NT2/D1 (cell line): ENCODE measurements around the gene MS4A8.

Experiments
- DNase-seq: peaks from one replicate; pipeline ENCODE4 v3.0.0-alpha.2; 2011; ENCODE audit warnings: low read depth, low spot score
- H3K27me3 ChIP-seq: 2 replicates; pipeline ENCODE4 v1.6.0; 2011; ENCODE audit warnings: mild to moderate bottlenecking; ENCODE audit not compliant: insufficient read length, insufficient read depth
- H3K36me3 ChIP-seq: 2 replicates; pipeline ENCODE4 v1.6.1; 2011; ENCODE audit warnings: mild to moderate bottlenecking, low read length, mixed read lengths; ENCODE audit not compliant: insufficient read depth, insufficient read length
- H3K4me1 ChIP-seq: 2 replicates; pipeline ENCODE4 v1.5.1; 2011; ENCODE audit not compliant: insufficient read depth, insufficient read length
- H3K4me3 ChIP-seq: 2 replicates; pipeline ENCODE4 v1.5.1; 2011; ENCODE audit warnings: low read depth; ENCODE audit not compliant: insufficient read length
- H3K9ac ChIP-seq: 2 replicates; pipeline ENCODE4 v1.6.0; 2011; ENCODE audit warnings: low read depth; ENCODE audit not compliant: insufficient read length
- H3K9me3 ChIP-seq: 2 replicates; pipeline ENCODE4 v1.5.1; 2011; ENCODE audit warnings: mild to moderate bottlenecking, low read length; ENCODE audit not compliant: insufficient read depth
- SUZ12 ChIP-seq: IDR thresholded peaks from 2 replicates; pipeline ENCODE4 v1.6.1; 2011; ENCODE audit not compliant: insufficient read length, insufficient read depth; ENCODE audit errors: extremely low read depth
- YY1 ChIP-seq: IDR thresholded peaks from 2 replicates; pipeline ENCODE4 v1.6.1; 2011; ENCODE audit not compliant: insufficient read length, insufficient read depth
- ZNF274 ChIP-seq: IDR thresholded peaks from 2 replicates; pipeline ENCODE4 v1.6.1; 2011; ENCODE audit warnings: mild to moderate bottlenecking, low read depth, low read length

The MS4A8 gene

DNA sequence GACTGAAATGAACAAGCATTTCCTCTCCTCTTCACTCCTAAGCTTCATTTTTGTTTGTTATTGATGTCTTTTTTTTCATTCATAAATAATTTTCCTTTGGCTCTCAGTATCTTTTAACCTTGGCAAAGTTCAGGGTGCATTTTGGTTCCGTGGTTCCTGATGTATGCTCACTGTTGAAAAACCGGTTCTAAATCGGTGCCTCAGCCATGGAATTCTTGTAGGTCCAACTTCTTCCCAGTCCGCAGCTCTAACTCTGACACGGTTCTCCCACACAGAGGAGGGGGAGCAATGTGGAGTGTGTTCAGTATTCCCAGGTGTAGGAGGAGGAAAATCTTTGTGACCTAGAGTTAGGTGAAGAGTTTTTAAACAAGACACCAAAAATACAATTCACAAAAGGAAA lies 44.7 kb downstream of the MS4A8 start:
- no peak for DNase-seq
- H3K27me3 ChIP-seq, result no peaks in the 10 kb centered on the region
- TF ChIP-seq ZNF274 (no peak), YY1 (no peak), SUZ12 (no peak)
- 0 out of 2 replicates have a peak, but pooled peaks cover 5% of the 10 kb centered on the region for H3K9me3 ChIP-seq
- no peaks in the 10 kb centered on the region for H3K36me3 ChIP-seq
- H3K9ac ChIP-seq, result no peak overlapping the region
- no peak overlapping the region for H3K4me3 ChIP-seq
- H3K4me1 ChIP-seq, result no peaks in the 10 kb centered on the region

DNA sequence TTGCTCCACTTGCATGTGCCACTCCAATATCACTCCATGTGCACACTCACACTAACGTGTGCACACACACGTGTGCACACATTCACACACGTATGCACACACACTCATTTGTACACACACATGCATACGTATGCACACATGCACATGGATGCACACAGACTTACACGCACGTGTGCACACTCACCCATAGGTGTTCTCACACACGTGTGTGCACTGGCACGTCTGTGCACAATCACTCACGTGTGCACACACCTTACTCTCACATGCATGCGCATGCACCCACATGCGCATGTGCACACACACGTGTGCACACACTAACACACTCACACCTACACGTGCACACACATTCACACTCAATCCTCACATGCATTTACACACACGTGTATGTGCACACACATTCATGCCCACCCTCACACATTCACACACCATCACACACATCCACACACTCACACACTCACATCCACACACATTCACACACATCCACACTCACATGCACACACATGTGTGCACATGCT lies 48.0 kb downstream of the MS4A8 start:
- Histone ChIP-seq H3K9ac (no peak overlapping the region), H3K36me3 (no peaks in the 10 kb centered on the region), H3K27me3 (no peaks in the 10 kb centered on the region), H3K9me3 (no peaks in the 10 kb centered on the region), H3K4me1 (no peaks in the 10 kb centered on the region), H3K4me3 (no peak overlapping the region)
- TF ChIP-seq YY1 (no peak), ZNF274 (no peak), SUZ12 (no peak)
- no peak for DNase-seq

DNA sequence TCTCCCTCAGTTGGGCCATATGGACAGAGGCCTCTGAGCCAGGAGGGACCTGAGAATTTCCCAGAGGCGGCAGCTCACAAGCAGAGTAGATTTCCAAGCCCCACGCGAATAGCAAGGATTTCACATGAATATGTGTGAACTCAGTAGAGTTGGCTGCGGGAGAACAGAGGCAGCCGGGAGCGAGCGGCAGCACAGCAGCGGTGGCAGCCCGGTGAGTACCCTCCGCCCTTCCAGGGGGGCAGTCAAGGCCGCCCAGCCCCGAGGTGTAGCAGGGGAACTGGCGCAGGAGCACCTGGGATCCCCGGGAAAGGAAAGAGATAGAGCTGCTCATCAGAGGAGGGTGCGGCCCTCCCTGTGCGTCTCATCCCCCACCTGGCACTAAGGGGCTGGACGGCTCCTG lies 48.8 kb downstream of the MS4A8 start:
- H3K4me1 ChIP-seq, result no peaks in the 10 kb centered on the region
- no peak for DNase-seq
- no peaks in the 10 kb centered on the region for H3K36me3 ChIP-seq
- H3K9me3 ChIP-seq, result no peaks in the 10 kb centered on the region
- TF ChIP-seq YY1 (no peak), SUZ12 (no peak), ZNF274 (no peak)
- H3K9ac ChIP-seq, result no peak overlapping the region
- no peak overlapping the region for H3K4me3 ChIP-seq
- no peaks in the 10 kb centered on the region for H3K27me3 ChIP-seq

DNA sequence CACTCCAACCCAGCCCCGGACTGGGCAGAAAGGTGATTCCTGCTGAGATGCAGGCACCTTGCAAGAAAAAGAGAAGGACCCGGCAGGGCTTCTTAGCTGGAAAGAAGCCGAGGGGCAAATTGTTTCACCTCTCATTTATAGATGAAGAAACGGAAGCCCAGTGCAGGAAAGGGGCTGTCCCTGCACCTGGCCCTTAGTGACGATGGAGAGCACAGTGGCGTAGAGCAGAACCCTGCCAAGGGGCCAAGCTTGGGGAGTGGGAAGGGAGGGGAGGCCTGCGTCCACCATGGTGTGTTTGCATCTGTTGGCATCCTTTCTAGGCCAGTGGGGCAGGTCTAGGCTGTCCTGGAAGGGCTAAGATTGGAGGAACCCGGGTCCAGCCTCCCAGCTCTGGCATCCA lies 49.4 kb downstream of the MS4A8 start:
- no peaks in the 10 kb centered on the region for H3K9me3 ChIP-seq
- no peak for DNase-seq
- no peak for TF ChIP-seq SUZ12
- no peak for TF ChIP-seq ZNF274
- TF ChIP-seq YY1, result no peak
- no peak overlapping the region for H3K9ac ChIP-seq
- H3K27me3 ChIP-seq, result no peaks in the 10 kb centered on the region
- no peaks in the 10 kb centered on the region for H3K4me1 ChIP-seq
- H3K4me3 ChIP-seq, result no peak overlapping the region
- no peaks in the 10 kb centered on the region for H3K36me3 ChIP-seq

DNA sequence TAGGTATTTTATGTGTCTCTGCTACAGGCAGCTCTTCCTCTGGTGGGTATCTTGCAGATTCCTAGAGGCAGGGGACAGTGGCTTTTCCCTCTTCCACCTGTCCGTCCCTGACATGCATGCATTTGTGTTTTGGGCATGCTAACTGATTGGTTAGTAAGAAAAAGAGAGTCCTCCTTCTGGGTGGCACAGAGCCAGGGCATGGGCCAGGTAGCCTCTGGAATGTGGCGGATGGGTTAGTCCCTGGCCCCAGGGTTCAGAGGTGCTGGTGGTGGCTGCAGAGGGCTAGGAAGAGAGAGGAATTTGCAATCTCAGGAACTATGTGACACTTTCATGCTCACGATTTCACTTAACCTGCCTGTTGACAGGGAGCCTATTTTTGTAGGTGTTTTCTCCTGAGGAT lies 51.5 kb downstream of the MS4A8 start:
- H3K4me3 ChIP-seq, result no peak overlapping the region
- DNase-seq, result no peak
- no peaks in the 10 kb centered on the region for H3K27me3 ChIP-seq
- no peak overlapping the region for H3K9ac ChIP-seq
- H3K4me1 ChIP-seq, result no peaks in the 10 kb centered on the region
- TF ChIP-seq YY1 (no peak), ZNF274 (no peak), SUZ12 (no peak)
- H3K36me3 ChIP-seq, result no peaks in the 10 kb centered on the region
- no peaks in the 10 kb centered on the region for H3K9me3 ChIP-seq

DNA sequence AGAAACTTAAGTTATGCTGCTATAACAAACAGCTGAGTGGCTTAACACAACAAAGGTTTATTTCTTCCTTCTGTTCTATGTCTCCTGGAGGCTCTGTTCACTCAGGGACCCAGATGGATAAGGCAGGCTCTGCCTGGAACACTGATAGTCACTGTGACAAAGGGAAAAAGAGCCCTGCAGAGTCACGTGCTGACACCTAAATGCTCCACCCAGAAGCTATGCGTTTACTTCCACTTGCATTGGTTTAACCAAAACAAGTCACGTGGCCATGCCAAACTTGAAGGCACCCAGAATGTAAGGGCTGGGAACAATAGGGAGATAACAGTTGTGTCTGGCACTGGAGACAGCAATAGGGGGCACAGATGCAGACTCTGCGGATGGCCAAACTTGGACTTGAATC lies 53.9 kb downstream of the MS4A8 start:
- Histone ChIP-seq H3K27me3 (no peaks in the 10 kb centered on the region), H3K36me3 (no peaks in the 10 kb centered on the region), H3K4me3 (no peak overlapping the region), H3K9ac (no peak overlapping the region), H3K4me1 (no peaks in the 10 kb centered on the region), H3K9me3 (peaks cover 6% of the 10 kb centered on the region; the same call in 1 of the 2 replicates)
- no peak for DNase-seq
- no peak for TF ChIP-seq ZNF274
- no peak for TF ChIP-seq SUZ12
- TF ChIP-seq YY1, result no peak

DNA sequence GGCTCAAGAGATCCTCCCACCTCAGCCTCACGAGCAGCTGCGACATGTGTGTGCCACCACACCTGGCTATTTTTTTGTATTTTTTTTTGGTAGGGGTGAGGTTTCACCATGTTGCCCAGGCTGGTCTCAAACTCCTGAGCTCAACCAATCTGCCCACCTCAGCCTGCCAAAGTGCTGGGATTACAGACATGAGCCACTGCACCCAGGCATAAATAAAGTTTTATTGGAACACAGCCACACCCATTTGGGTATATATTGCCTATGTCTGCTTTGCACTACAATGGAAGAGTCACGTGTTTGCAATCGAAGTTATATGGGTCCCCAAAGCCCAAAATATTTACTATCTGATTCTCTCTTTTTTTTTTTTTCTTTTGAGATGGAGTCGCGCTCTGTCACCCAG lies 55.5 kb downstream of the MS4A8 start:
- no peak overlapping the region for H3K9ac ChIP-seq
- no peaks in the 10 kb centered on the region for H3K27me3 ChIP-seq
- no peak for DNase-seq
- H3K9me3 ChIP-seq, result peaks cover 6% of the 10 kb centered on the region; the same call in 1 of the 2 replicates
- no peaks in the 10 kb centered on the region for H3K36me3 ChIP-seq
- TF ChIP-seq ZNF274, result no peak
- no peak for TF ChIP-seq SUZ12
- no peak for TF ChIP-seq YY1
- no peaks in the 10 kb centered on the region for H3K4me1 ChIP-seq
- no peak overlapping the region for H3K4me3 ChIP-seq

DNA sequence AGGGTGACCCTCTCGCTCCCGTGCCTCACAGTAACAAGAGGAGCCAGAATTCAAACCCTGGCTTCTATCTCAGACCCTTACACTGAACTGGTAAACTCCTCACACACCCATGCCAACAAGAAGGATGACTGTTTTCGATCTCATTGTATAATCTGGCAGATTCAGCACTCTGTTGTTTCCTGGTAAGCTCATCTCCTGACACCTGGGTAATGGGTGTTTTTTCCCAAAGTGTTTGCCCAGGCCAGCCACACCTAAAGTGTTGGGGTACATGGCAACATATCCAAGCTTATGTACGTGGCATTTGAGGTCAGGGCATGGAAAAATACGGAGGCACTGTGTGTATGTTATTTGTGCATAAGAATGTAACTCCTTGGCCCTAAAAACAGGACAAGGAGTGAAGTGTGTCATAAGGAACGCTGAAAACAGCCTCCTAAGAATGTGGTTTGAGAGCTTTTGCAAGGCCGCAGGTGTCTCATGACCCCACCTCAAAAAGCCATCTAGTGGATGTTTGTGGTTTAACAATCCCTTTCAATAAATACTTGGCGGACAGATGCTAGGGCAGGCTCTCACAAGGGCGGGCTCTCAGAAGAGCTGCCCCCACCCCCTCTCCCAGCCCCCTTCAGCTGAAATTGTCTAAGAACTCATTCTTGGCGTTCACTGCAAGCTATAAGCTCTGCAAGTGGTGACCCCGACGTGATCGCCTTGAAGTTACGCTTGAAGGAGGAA lies 57.1 kb downstream of the MS4A8 start, which contains the start of gene MS4A15:
MS4A15 (plus strand) TSS at position 561 of the 726 bp plus-strand sequence. CDS start 6,867 bp downstream, outside the sequence.
- DNase-seq, result peak; percentile 50
- H3K4me3 ChIP-seq, result no peak within 1 kb of the TSS
- no peaks in the 10 kb centered on the region for H3K4me1 ChIP-seq
- TF ChIP-seq YY1 (no peak), ZNF274 (no peak), SUZ12 (no peak)
- H3K9me3 ChIP-seq, result peaks cover 6% of the 10 kb centered on the region; the same call in 1 of the 2 replicates
- no peaks in the 10 kb centered on the region for H3K27me3 ChIP-seq
- H3K36me3 ChIP-seq, result no peaks in the 10 kb centered on the region
- H3K9ac ChIP-seq, result no peak within 1 kb of the TSS
